ENCODE data around the gene EYA3. TPM values are rescaled to one million over a fixed set of nuclear protein-coding genes. Genes with fewer than 3 reads are reported as not detected.

The EYA3 gene
- total RNA-seq, 1 donor from 2014 or later: 14.2 TPM

- DNase-seq (ENCODE audit: low read depth, low spot score): no peak
Measured at GRCh38 chr1:27970401-27970800, 118.0 kb downstream of the EYA3 start.

GRCh38 chr1:27968692-27969091 is 119.7 kb downstream of the EYA3 start:
- no peak for DNase-seq (ENCODE audit: low read depth, low spot score)

- no peak for DNase-seq (ENCODE audit: low read depth, low spot score)
Measured at GRCh38 chr1:27967884-27968466, 120.4 kb downstream of the EYA3 start.

- no peak for DNase-seq (ENCODE audit: low read depth, low spot score)
Measured at GRCh38 chr1:27967106-27967883, 121.1 kb downstream of the EYA3 start.

GRCh38 chr1:27966402-27967105 is 121.9 kb downstream of the EYA3 start:
- no peak for DNase-seq (ENCODE audit: low read depth, low spot score)

GRCh38 chr1:27963393-27963792 is 125.0 kb downstream of the EYA3 start:
- no peak for DNase-seq (ENCODE audit: low read depth, low spot score)

GRCh38 chr1:27961646-27962221 is 126.7 kb downstream of the EYA3 start:
- no peak for DNase-seq (ENCODE audit: low read depth, low spot score)

- DNase-seq (ENCODE audit: low read depth, low spot score): no peak
Measured at GRCh38 chr1:27960762-27961645, 127.4 kb downstream of the EYA3 start.

- no peak for DNase-seq (ENCODE audit: low read depth, low spot score)
Measured at GRCh38 chr1:27959792-27960603, 128.4 kb downstream of the EYA3 start, which contains the start of gene XKR8. TSS of gene XKR8 (plus strand) at chr1:27959973. CDS start at chr1:27960070, 97 bp downstream.

- DNase-seq (ENCODE audit: low read depth, low spot score): no peak
Measured at GRCh38 chr1:27958513-27958912, 129.9 kb downstream of the EYA3 start.

- DNase-seq (ENCODE audit: low read depth, low spot score): no peak
Measured at GRCh38 chr1:27957655-27958054, 130.8 kb downstream of the EYA3 start.

- DNase-seq (ENCODE audit: low read depth, low spot score): no peak
Measured at GRCh38 chr1:27956761-27957160, 131.6 kb downstream of the EYA3 start.

GRCh38 chr1:27955076-27955475 is 133.3 kb downstream of the EYA3 start:
- no peak for DNase-seq (ENCODE audit: low read depth, low spot score)

- DNase-seq (ENCODE audit: low read depth, low spot score): no peak
Measured at GRCh38 chr1:27954186-27954585, 134.2 kb downstream of the EYA3 start.

- DNase-seq (ENCODE audit: low read depth, low spot score): no peak
Measured at GRCh38 chr1:27952147-27952546, 136.3 kb downstream of the EYA3 start.

GRCh38 chr1:27951396-27951795 is 137.0 kb downstream of the EYA3 start:
- no peak for DNase-seq (ENCODE audit: low read depth, low spot score)

GRCh38 chr1:27949027-27949426 is 139.4 kb downstream of the EYA3 start:
- DNase-seq (ENCODE audit: low read depth, low spot score): no peak

- no peak for DNase-seq (ENCODE audit: low read depth, low spot score)
Measured at GRCh38 chr1:27945020-27945419, 143.4 kb downstream of the EYA3 start.

- no peak for DNase-seq (ENCODE audit: low read depth, low spot score)
Measured at GRCh38 chr1:27941671-27942540, 146.5 kb downstream of the EYA3 start.

Measured in pulmonary artery endothelial cell (primary cell).